Measurements from ENCODE around the gene KCNAB1.

The KCNAB1 gene

DNA sequence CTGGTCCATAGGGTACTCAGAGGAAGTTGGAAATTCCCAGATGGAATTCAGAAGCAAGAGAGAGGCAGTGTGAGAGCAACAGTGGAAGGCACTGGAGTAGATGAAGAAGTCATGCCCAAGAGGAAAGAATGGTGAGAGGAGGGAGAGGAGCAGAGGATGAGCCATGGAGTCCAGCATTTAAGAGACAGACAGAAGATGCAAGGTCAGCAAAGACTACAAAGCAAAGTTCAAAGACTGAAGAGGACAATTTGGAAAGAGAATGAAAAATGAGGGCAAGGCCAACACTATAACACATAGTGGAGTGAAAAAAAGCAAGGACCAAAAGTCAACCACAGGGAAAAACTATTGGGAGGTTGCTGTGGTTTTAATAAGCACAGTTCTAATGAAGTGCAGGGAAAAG lies 255.8 kb downstream of the KCNAB1 start:
- Mint-ChIP-seq H3K27ac (no peak overlapping the region), H3K9me3 (no peaks in the 10 kb centered on the region), H3K36me3 (ENCODE audit: low read depth) (no peaks in the 10 kb centered on the region), H3K4me3 (no peak overlapping the region), H3K27me3 (peaks cover 11% of the 10 kb centered on the region), H3K4me1 (no peaks in the 10 kb centered on the region)
- ATAC-seq (no peak), DNase-seq (no peak)

DNA sequence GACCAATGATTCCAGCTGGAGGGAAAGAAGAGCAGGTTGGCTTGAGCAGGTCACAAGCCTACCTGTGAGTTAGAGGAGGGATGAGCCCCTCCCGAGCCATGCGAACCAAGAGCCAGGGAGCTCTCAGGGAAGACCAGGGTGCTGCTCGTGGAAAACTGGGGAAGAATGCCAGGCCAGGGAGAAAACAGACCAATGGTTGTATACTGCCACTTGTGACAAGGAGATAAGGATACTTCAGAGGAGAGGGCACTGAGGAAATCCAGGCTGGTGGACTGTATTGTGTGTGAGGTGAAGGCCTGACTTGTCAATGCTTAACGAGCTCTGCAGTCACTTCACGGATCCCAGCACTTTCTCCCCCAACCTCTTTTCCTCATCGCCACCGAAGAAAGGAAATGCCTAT lies 256.9 kb downstream of the KCNAB1 start:
- ATAC-seq = no peak
- no peak for DNase-seq
- no peaks in the 10 kb centered on the region for H3K36me3 Mint-ChIP-seq (ENCODE audit: low read depth)

DNA sequence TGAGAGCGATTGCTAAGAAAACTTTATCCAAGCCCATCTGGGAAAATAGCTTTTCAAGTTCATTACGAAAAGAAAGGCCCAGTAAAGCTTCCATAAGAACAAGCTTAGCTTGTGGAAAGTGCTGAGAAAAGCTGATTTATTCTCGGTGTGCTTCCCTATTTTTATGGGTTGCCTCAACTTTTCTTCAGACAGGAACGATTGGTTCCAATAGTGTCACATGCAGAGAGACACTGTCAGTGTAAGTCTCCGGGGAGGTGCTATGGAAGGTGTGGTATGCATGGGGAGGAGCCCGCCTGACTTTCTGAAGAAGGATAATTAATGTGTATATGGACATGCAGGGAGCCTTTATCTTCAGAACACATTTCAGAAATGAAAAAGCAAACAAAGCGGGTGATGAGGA lies 257.3 kb downstream of the KCNAB1 start:
- no peak overlapping the region for H3K27ac Mint-ChIP-seq
- no peak overlapping the region for H3K4me3 Mint-ChIP-seq
- no peaks in the 10 kb centered on the region for H3K9me3 Mint-ChIP-seq
- peaks cover 11% of the 10 kb centered on the region for H3K27me3 Mint-ChIP-seq
- no peaks in the 10 kb centered on the region for H3K4me1 Mint-ChIP-seq
- ATAC-seq (no peak), DNase-seq (no peak)
- no peaks in the 10 kb centered on the region for H3K36me3 Mint-ChIP-seq (ENCODE audit: low read depth)

More for the DNA sequence above, 256.9 kb downstream of the KCNAB1 start:
- Mint-ChIP-seq H3K4me3 (no peak overlapping the region), H3K27ac (no peak overlapping the region), H3K27me3 (peaks cover 11% of the 10 kb centered on the region), H3K9me3 (no peaks in the 10 kb centered on the region), H3K4me1 (no peaks in the 10 kb centered on the region)

DNA sequence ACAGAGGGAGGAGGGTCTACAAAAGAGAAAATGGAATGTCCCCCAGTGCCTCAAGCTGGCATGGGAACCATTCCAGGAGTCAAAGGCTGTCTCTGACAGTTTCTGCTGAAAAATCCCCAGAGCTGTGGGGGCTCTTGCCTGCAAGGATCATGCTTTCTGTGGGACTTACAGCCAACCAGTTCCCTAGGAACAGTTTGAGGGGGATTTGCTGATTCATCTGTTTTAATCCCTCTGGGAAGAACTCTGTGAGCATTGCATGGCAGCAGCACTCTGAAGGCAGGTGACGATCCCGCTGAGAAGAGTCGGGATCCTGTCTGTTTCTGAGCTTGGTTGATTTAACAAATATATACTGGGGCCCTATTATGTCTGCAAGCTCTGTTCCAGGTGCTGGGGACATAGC lies 258.5 kb downstream of the KCNAB1 start:
- Mint-ChIP-seq H3K27ac (no peak overlapping the region), H3K4me1 (no peaks in the 10 kb centered on the region), H3K36me3 (ENCODE audit: low read depth) (no peaks in the 10 kb centered on the region), H3K4me3 (no peak overlapping the region), H3K9me3 (no peaks in the 10 kb centered on the region), H3K27me3 (peaks cover 11% of the 10 kb centered on the region)
- no peak for ATAC-seq
- no peak for DNase-seq

DNA sequence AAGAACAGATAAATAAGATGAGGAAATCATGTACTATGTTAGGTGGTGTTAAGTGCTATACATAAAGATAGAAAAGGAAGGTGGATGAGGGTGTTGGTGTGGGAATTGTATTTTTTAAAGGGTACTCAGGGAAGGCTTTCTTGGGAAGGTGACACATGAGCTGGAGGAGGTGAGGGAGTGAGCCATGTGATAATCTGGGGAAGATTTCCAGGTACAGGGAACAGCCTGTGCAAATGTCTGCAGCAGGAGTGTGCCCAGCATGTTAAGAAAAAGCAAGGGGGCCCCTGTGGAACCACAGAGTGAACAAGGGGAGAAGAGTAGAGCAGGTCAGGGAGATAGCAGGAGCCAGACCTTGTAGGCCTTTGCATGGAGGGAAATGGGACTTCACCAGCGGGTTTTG lies 258.9 kb downstream of the KCNAB1 start:
- Mint-ChIP-seq H3K4me3 (no peak overlapping the region), H3K27me3 (peaks cover 12% of the 10 kb centered on the region), H3K4me1 (no peaks in the 10 kb centered on the region), H3K36me3 (ENCODE audit: low read depth) (no peaks in the 10 kb centered on the region), H3K9me3 (no peaks in the 10 kb centered on the region), H3K27ac (no peak overlapping the region)
- ATAC-seq (no peak), DNase-seq (no peak)

DNA sequence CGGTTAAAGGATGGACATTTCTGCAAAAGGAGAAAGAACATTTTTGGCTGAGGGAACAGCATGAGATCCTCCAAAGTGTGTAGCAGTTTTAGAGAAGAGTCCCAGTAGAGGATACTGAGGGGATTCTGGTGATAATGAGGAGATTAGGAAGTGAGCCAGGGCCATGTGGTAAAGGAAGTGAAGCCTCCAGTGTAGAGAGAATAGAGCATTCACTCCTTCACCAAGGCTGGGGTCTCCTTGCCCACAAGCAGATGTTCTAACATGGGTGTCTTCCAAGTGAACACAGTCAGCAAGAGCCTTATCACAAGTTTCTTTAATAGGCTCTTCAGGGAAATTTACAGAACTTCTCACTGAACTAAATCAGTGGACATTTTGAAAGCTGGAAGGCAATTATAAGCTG lies 260.9 kb downstream of the KCNAB1 start:
- Mint-ChIP-seq H3K27ac (no peak overlapping the region), H3K36me3 (ENCODE audit: low read depth) (no peaks in the 10 kb centered on the region), H3K4me1 (no peaks in the 10 kb centered on the region), H3K27me3 (peaks cover 14% of the 10 kb centered on the region), H3K4me3 (no peak overlapping the region), H3K9me3 (no peaks in the 10 kb centered on the region)
- no peak for ATAC-seq
- DNase-seq = no peak

DNA sequence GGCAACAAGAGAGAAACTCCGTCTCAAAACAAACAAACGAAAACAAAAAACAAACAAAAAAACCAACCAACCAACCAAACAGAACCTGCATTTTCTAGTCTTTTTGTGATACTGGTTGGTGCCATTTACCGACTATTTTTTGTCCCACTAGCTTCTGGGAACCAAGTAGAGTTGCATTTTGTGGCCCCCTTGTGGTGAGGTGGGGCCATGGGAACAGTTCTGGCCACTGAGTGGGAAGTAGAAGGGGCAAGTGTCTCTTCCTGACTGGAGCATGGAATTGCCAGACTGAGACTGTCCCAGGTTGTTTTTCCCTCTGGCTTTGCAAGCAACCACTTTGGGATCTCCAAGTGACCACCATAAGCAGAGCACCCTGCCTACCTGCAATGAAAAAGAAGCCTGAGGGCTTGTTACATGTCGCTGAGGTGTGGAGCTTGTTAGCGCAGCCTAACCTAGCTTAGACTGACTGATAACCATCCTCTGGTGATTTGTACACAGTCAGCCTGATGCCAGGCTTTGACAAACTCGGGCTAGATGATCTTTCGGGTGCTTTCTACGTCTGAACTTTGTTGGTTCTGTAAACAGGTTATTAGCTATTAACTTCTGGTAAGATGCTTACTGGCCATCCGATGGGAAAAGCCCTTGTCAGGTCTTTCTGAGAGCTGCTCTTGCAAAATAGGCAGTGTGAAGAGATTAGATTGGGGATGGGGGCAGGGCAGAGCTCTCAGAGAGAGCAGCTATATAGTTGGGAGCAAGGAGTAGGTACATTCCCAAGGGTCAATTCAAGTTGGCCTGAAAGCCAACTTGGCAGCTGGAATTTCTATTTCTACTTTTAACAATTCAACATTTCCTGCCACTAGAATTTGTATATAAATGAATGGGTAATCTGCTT lies 262.3 kb downstream of the KCNAB1 start:
- DNase-seq (peak; percentile 22), ATAC-seq (no peak)
- Mint-ChIP-seq H3K27ac (no peak overlapping the region), H3K27me3 (peaks cover 18% of the 10 kb centered on the region), H3K4me3 (no peak overlapping the region), H3K36me3 (ENCODE audit: low read depth) (no peaks in the 10 kb centered on the region), H3K9me3 (no peaks in the 10 kb centered on the region), H3K4me1 (no peaks in the 10 kb centered on the region)

DNA sequence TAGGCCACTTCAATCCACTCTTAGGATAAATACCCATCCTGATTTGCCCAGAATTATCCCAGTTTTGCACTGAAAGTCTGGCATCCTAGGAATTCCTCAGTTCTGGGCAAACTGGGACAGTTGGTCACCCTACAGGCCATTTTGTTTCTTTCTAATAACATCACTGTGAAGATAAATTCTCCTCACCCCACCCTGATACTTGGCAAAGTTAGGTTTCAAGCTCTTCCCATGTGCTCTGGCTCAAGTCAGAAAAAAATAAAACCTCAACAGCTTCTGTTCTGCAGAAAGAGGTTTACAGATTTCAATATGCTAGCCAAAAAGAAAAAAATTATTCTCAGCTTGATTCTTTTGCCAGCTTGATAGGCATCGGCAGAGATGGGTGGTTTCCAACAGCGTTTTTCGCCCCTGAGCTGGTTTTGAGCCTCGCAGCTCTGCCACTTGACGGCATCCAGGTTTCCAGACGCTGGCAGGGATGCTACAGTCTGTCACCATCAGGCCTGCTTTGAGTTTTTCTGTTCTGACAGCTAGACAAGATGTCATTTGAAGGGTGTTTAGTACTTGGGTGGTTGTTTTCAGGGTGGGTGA lies 263.2 kb downstream of the KCNAB1 start:
- no peak for ATAC-seq

DNA sequence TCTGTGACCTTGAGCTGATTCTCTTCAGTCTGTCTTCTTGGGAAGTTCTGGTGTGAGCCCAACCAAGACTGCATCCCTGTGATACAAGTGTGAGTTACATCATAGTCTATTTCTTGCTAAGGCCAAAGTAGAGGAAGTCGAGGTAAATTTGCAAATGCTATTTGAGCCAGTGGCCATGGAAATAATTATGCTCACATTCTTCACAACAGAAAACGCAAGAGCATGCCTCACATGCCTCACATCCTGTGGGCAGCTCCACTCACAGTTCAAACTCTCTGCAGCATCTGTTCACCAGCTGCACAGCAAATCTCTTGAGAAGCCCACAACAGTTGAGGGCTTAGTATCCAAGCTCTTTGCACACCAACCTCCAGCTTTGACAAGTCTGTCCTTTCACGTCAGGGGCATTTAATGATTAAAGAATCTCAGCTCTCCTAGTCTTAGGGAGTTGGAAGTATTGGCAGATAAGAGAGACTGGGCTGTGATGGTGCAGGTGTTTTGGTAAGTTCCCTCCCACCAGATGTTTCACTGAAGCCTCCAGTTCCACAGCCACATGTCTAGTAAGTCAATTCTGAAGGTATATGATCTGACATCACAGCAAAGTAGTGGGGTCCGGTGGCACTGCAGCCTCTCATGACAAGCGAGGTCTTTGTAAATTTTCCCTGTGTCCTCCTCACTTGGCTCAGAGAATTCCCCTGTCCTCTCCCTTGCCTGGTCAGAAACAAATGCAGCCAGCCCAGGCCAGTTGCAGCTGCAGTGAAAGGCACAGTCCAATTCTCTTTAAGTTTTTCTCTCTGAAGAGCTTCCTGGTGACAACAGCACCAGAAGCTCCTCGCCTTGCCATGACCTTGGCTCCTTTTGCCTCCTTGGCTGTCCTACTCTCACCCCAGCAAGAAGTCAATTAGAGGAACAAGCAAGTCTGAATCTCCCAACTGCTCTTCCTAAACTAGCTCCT lies 268.4 kb downstream of the KCNAB1 start:
- peaks cover 17% of the 10 kb centered on the region for H3K27me3 Mint-ChIP-seq
- H3K36me3 Mint-ChIP-seq (ENCODE audit: low read depth) = no peaks in the 10 kb centered on the region
- H3K27ac Mint-ChIP-seq = no peak overlapping the region
- peak; percentile 49 for ATAC-seq
- H3K4me1 Mint-ChIP-seq = peaks cover 7% of the 10 kb centered on the region
- H3K4me3 Mint-ChIP-seq = no peak overlapping the region
- no peaks in the 10 kb centered on the region for H3K9me3 Mint-ChIP-seq
- no peak for DNase-seq

More for the DNA sequence above, 263.2 kb downstream of the KCNAB1 start:
- peaks cover 3% of the 10 kb centered on the region for H3K4me1 Mint-ChIP-seq
- no peaks in the 10 kb centered on the region for H3K9me3 Mint-ChIP-seq
- H3K27ac Mint-ChIP-seq = no peak overlapping the region
- DNase-seq = no peak
- H3K4me3 Mint-ChIP-seq = no peak overlapping the region
- peaks cover 16% of the 10 kb centered on the region for H3K27me3 Mint-ChIP-seq
- no peaks in the 10 kb centered on the region for H3K36me3 Mint-ChIP-seq (ENCODE audit: low read depth)

DNA sequence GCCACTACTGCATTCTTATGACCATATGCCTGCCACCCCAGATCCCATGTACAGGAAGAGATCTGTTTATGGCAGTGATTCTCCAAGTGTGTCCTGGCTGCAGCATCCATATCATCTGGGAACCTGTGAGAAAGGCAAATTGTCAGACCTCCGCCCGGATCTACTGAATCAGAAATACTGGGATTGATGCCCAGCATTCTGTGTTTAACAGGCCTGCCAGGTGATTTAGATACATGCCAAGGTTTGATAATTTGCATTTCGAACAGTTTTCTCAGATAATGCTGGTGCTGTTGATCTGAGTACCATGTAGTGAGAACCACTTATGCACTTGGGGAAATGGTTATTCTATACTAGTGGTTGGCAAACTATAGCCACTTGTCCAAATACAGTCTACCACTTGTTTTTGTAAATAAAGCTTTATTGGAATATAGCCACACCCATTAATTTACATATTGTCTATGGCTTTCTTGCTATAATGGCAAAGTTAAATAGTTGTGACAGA lies 269.1 kb downstream of the KCNAB1 start:
- peaks cover 13% of the 10 kb centered on the region for H3K27me3 Mint-ChIP-seq
- H3K4me3 Mint-ChIP-seq = no peak overlapping the region
- H3K9me3 Mint-ChIP-seq = no peaks in the 10 kb centered on the region
- no peak for DNase-seq
- H3K4me1 Mint-ChIP-seq = peaks cover 7% of the 10 kb centered on the region
- ATAC-seq = no peak
- no peak overlapping the region for H3K27ac Mint-ChIP-seq
- no peaks in the 10 kb centered on the region for H3K36me3 Mint-ChIP-seq (ENCODE audit: low read depth)

DNA sequence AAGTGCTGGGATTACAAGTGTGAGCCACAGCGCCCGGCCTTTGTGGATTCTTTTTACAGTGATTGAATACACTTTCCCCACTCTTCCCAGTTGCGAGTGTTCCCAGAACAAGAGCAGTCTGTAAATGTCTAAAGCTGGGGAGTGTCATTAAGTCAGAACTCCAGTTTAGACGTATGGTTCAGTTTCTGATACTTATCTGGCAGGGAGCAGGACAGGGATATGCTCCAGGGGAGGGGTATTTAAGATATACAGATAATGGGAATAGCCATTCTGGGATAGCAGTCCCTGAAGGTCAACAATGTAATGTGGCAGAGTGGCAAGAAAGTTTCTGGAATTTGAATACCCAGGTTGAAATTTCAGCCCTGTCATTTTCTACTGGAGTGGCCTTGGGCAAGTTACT lies 270.5 kb downstream of the KCNAB1 start:
- H3K36me3 Mint-ChIP-seq (ENCODE audit: low read depth) = no peaks in the 10 kb centered on the region
- H3K4me3 Mint-ChIP-seq = no peak overlapping the region
- ATAC-seq = no peak
- no peaks in the 10 kb centered on the region for H3K9me3 Mint-ChIP-seq
- peaks cover 7% of the 10 kb centered on the region for H3K4me1 Mint-ChIP-seq
- H3K27ac Mint-ChIP-seq = no peak overlapping the region
- DNase-seq = no peak
- H3K27me3 Mint-ChIP-seq = peaks cover 11% of the 10 kb centered on the region

DNA sequence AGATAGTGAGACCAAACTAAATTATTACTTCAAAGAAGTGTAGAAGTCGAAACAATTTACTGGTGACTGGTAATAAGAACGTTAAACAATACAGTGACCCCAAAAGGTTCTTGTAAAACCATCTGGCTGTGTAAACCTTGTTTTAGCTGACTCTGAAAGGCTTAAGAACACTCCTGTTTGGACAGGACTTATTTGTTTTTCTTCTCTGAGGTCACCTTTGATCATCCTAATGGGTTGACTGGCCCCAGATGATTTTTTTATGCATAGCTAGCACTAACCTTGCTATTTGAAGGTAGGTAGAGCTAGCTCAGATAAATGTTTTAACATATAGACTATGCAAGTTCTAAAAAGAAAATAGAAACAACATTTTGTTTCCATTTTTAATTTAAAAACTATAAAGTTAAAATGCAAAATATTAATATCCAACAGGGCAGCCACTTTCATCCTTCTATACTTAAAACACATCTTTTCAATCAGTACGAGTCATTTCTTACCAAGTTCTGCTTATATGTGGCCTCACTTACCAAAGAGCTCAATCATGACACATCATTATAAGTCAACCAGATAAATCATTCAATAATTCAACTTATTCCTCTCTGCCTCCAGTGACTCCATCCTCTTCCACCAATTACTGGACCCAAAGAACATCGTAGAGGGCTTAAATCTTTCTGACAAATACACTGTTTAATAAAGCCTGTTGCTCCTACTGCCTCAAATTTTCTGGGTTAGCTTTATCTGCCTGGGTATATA lies 275.8 kb downstream of the KCNAB1 start:
- H3K4me3 Mint-ChIP-seq = no peak overlapping the region
- no peaks in the 10 kb centered on the region for H3K36me3 Mint-ChIP-seq (ENCODE audit: low read depth)
- peaks cover 6% of the 10 kb centered on the region for H3K27me3 Mint-ChIP-seq
- ATAC-seq (no peak), DNase-seq (no peak)
- no peak overlapping the region for H3K27ac Mint-ChIP-seq
- no peaks in the 10 kb centered on the region for H3K9me3 Mint-ChIP-seq
- H3K4me1 Mint-ChIP-seq = no peaks in the 10 kb centered on the region

DNA sequence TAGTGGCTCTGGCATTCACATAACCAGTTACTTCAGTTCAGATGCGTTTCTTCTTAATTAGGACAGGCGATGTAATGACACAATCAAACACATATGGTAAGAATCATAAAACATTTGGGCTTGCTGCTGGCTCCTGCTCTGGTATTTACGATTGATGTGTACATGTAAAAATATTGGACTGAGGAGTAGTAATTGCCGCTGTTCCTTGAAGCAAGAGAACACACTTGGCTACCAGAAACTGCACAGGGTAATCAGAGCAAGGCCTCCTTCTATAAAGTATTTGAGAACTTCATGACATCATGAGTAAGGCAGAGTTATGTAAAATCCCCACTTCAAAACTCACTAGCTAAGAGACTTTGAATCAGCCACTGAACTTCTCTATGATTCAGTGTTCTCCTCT lies 276.5 kb downstream of the KCNAB1 start:
- H3K9me3 Mint-ChIP-seq = no peaks in the 10 kb centered on the region
- H3K4me3 Mint-ChIP-seq = no peak overlapping the region
- H3K27me3 Mint-ChIP-seq = peaks cover 6% of the 10 kb centered on the region
- H3K4me1 Mint-ChIP-seq = no peaks in the 10 kb centered on the region
- DNase-seq (no peak), ATAC-seq (no peak)
- no peaks in the 10 kb centered on the region for H3K36me3 Mint-ChIP-seq (ENCODE audit: low read depth)
- H3K27ac Mint-ChIP-seq = no peak overlapping the region

DNA sequence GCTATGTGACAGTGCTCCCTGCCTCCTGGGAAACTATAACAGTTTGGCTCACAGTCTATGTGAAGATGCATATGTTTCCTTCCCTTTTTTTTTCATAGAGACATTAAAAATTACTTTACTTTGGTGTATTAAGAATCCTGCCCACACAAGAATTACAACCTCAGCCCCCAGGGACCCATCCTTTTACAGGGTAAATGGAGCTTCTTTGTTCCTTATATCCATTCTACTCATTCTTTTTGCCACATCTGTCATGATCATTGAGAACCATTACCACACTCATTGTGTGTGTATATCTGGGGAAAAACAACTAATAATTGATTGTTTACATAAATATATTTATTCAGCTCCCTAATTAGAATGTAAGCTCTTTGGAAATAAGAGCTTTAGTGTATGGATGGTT lies 277.2 kb downstream of the KCNAB1 start:
- H3K27me3 Mint-ChIP-seq = peaks cover 4% of the 10 kb centered on the region
- no peaks in the 10 kb centered on the region for H3K4me1 Mint-ChIP-seq
- H3K36me3 Mint-ChIP-seq (ENCODE audit: low read depth) = no peaks in the 10 kb centered on the region
- no peaks in the 10 kb centered on the region for H3K9me3 Mint-ChIP-seq
- no peak overlapping the region for H3K4me3 Mint-ChIP-seq
- ATAC-seq = no peak
- no peak for DNase-seq
- no peak overlapping the region for H3K27ac Mint-ChIP-seq

All from activated naive CD8-positive, alpha-beta T cell treated with anti-CD3 and anti-CD28 coated beads, Interleukin-2, amount 50 U/mL, for 24 hours (primary cell).